MM.1S (cell line): ENCODE results near the gene GAPT.

ENCODE experiments used
- DNase-seq: peaks from one replicate; pipeline ENCODE4 v3.0.0-alpha.2; 2015
- H2AFZ ChIP-seq: fragments of 300-600 bp; sonication (generic); 2 replicates; pipeline ENCODE4 v1.6.0; 2016; ENCODE audit warnings: antibody characterized with exemption, low read length
- H3F3A ChIP-seq: fragments of 300-600 bp; sonication (generic); 2 replicates; pipeline ENCODE4 v1.6.1; 2016; ENCODE audit warnings: mild to moderate bottlenecking, antibody characterized with exemption, low read length, moderate library complexity, mixed read lengths; ENCODE audit not compliant: insufficient read depth
- H3K27ac ChIP-seq: fragments of 300-600 bp; sonication (generic); 2 replicates; pipeline ENCODE4 v1.5.1; 2016; ENCODE audit warnings: mild to moderate bottlenecking, low read length
- H3K27me3 ChIP-seq: fragments of 300-600 bp; sonication (generic); replicated peaks from 2 replicates; pipeline ENCODE4 v1.6.0; 2016; ENCODE audit warnings: low read length; ENCODE audit not compliant: insufficient read depth
- H3K36me3 ChIP-seq: fragments of 300-600 bp; sonication (generic); replicated peaks from 2 replicates; pipeline ENCODE4 v1.6.1; 2016; ENCODE audit warnings: mild to moderate bottlenecking, low read length, mixed read lengths; ENCODE audit not compliant: insufficient read depth
- H3K4me1 ChIP-seq: fragments of 300-600 bp; sonication (generic); 2 replicates; pipeline ENCODE4 v1.6.1; 2016; ENCODE audit warnings: low read length, mixed read lengths
- H3K4me2 ChIP-seq: fragments of 300-600 bp; sonication (generic); 2 replicates; pipeline ENCODE4 v1.6.0; 2016; ENCODE audit warnings: low read depth, low read length
- H3K4me3 ChIP-seq: fragments of 300-600 bp; sonication (generic); 2 replicates; pipeline ENCODE4 v1.5.1; 2016; ENCODE audit warnings: low read length, mixed read lengths
- H3K79me2 ChIP-seq: fragments of 300-600 bp; sonication (generic); 2 replicates; pipeline ENCODE4 v1.6.1; 2016; ENCODE audit warnings: mixed run types, low read length, mixed read lengths
- H3K9ac ChIP-seq: fragments of 300-600 bp; sonication (generic); 2 replicates; pipeline ENCODE4 v1.6.1; 2016; ENCODE audit warnings: low read length, mixed read lengths
- H3K9me2 ChIP-seq: fragments of 300-600 bp; sonication (generic); replicated peaks from 2 replicates; pipeline ENCODE4 v1.6.1; 2016; ENCODE audit warnings: mild to moderate bottlenecking, low read length, mixed read lengths; ENCODE audit not compliant: insufficient read depth
- H3K9me3 ChIP-seq: fragments of 300-600 bp; sonication (generic); replicated peaks from 2 replicates; pipeline ENCODE4 v1.6.1; 2016; ENCODE audit warnings: mild to moderate bottlenecking, low read length, mixed read lengths; ENCODE audit not compliant: insufficient read depth
- H4K20me1 ChIP-seq: fragments of 300-600 bp; sonication (generic); 2 replicates; pipeline ENCODE4 v1.6.1; 2016; ENCODE audit warnings: mild to moderate bottlenecking, low read length, moderate library complexity, mixed read lengths; ENCODE audit not compliant: insufficient read depth
- EZH2 ChIP-seq: fragments of 300-600 bp; sonication (generic); optimal IDR thresholded peaks from 2 replicates; pipeline ENCODE3; 2017; ENCODE audit warnings: low read depth, mild to moderate bottlenecking, antibody characterized with exemption, low read length, mixed read lengths
- EZH2phosphoT487 ChIP-seq: fragments of 300-600 bp; sonication (generic); IDR thresholded peaks from 2 replicates; pipeline ENCODE4 v1.6.1; 2018; ENCODE audit warnings: antibody characterized with exemption, low read length
- TF ChIP-seq, protein P1 (sequence below): fragments of 300-600 bp; sonication (generic); IDR thresholded peaks from 2 replicates; pipeline ENCODE4 v1.5.1; 2016; ENCODE audit warnings: antibody characterized with exemption, low read length, mixed read lengths

The GAPT gene

DNA sequence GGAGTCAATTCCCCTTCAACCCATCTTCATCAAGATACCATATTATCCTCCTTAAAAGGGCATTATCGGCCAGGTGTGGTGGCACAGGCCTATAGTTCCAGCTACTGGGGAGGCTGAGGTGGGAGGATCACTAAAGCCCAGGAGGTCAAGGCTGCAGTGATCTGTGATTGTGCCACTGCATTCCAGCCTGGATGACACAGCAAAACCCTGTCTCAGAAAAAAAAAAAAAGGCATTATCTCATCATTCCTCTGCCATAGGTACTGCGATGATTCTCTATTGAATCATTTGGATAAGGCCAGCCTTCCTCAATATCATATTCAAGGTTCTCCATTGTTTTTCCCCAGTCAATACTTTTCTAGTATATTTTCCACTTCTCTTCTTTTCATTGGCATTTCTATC is 52.5 kb downstream of the GAPT start:
- no peak overlapping the region for H3K4me2 ChIP-seq
- no peaks in the 10 kb centered on the region for H3K9me3 ChIP-seq
- TF ChIP-seq, protein P1, sequence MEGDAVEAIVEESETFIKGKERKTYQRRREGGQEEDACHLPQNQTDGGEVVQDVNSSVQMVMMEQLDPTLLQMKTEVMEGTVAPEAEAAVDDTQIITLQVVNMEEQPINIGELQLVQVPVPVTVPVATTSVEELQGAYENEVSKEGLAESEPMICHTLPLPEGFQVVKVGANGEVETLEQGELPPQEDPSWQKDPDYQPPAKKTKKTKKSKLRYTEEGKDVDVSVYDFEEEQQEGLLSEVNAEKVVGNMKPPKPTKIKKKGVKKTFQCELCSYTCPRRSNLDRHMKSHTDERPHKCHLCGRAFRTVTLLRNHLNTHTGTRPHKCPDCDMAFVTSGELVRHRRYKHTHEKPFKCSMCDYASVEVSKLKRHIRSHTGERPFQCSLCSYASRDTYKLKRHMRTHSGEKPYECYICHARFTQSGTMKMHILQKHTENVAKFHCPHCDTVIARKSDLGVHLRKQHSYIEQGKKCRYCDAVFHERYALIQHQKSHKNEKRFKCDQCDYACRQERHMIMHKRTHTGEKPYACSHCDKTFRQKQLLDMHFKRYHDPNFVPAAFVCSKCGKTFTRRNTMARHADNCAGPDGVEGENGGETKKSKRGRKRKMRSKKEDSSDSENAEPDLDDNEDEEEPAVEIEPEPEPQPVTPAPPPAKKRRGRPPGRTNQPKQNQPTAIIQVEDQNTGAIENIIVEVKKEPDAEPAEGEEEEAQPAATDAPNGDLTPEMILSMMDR = no peak
- no peak for TF ChIP-seq EZH2phosphoT487
- no peak for TF ChIP-seq EZH2
- no peak overlapping the region for H2AFZ ChIP-seq
- no peaks in the 10 kb centered on the region for H3K79me2 ChIP-seq
- no peaks in the 10 kb centered on the region for H3K4me1 ChIP-seq
- H3K27ac ChIP-seq = no peak overlapping the region
- no peaks in the 10 kb centered on the region for H3F3A ChIP-seq
- no peaks in the 10 kb centered on the region for H3K36me3 ChIP-seq
- H4K20me1 ChIP-seq = no peaks in the 10 kb centered on the region
- DNase-seq = no peak
- no peaks in the 10 kb centered on the region for H3K9me2 ChIP-seq
- no peak overlapping the region for H3K9ac ChIP-seq
- no peak overlapping the region for H3K4me3 ChIP-seq
- H3K27me3 ChIP-seq = no peaks in the 10 kb centered on the region

DNA sequence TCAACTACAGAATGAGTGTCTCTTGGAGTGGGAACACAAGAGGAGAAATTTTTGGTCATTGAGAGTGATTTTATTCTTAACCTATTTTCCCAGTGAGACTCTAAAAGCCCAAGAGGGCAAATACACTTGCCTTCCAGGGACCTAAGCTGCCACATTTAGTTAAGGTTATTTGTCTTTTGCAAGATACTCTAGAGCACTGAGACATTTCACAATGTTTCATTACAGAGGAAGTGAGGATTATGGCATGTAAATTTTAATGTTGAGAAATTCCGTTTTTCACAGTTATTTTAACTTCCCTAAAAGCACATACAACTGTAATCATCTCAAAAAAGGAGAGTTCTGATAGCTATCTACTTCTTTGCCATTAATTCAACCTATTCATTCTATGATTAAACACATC is 53.0 kb downstream of the GAPT start:
- H3K9ac ChIP-seq = no peak overlapping the region
- H3F3A ChIP-seq = no peaks in the 10 kb centered on the region
- no peak for TF ChIP-seq EZH2phosphoT487
- no peak for TF ChIP-seq EZH2
- TF ChIP-seq, protein P1 = no peak
- no peaks in the 10 kb centered on the region for H4K20me1 ChIP-seq
- H3K9me3 ChIP-seq = no peaks in the 10 kb centered on the region
- H3K79me2 ChIP-seq = no peaks in the 10 kb centered on the region
- H3K27ac ChIP-seq = no peak overlapping the region
- H3K36me3 ChIP-seq = no peaks in the 10 kb centered on the region
- H3K27me3 ChIP-seq = no peaks in the 10 kb centered on the region
- H3K4me2 ChIP-seq = no peak overlapping the region
- H3K4me3 ChIP-seq = no peak overlapping the region
- H3K4me1 ChIP-seq = no peaks in the 10 kb centered on the region
- no peak overlapping the region for H2AFZ ChIP-seq
- H3K9me2 ChIP-seq = no peaks in the 10 kb centered on the region
- DNase-seq = no peak

DNA sequence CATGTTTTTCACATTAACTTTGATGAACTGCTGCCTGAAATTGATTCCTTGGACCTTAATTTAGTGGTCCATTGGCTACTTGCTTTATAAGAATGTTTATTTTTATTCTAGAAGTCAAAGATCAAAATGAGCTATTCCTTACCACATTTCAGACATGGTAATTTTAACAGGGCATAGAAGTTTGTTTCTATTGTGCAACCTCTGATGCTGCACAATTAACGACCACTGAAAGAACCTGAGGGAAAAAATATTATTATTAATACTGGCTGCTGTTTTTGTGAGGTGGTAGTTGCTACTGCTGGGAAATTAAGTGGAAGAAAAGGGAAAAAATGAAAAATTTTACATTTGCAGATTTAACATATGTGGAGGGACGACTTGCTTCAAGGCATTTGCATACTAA is 53.7 kb downstream of the GAPT start:
- H2AFZ ChIP-seq = no peak overlapping the region
- no peak overlapping the region for H3K9ac ChIP-seq
- no peaks in the 10 kb centered on the region for H3K4me1 ChIP-seq
- H3K4me3 ChIP-seq = no peak overlapping the region
- no peaks in the 10 kb centered on the region for H3F3A ChIP-seq
- no peak overlapping the region for H3K4me2 ChIP-seq
- H3K9me3 ChIP-seq = no peaks in the 10 kb centered on the region
- no peaks in the 10 kb centered on the region for H4K20me1 ChIP-seq
- H3K27ac ChIP-seq = no peak overlapping the region
- no peaks in the 10 kb centered on the region for H3K27me3 ChIP-seq
- no peaks in the 10 kb centered on the region for H3K9me2 ChIP-seq
- no peak for DNase-seq
- no peaks in the 10 kb centered on the region for H3K79me2 ChIP-seq
- no peaks in the 10 kb centered on the region for H3K36me3 ChIP-seq
- TF ChIP-seq, protein P1 = no peak
- TF ChIP-seq EZH2phosphoT487 (no peak), EZH2 (no peak)
